Kidney (tissue), 14 donors: Measurements from ENCODE around the gene ECSIT. TPM values are rescaled to one million over a fixed set of nuclear protein-coding genes. Genes with fewer than 3 reads are reported as not detected.

ENCODE experiments used
- DNase-seq, 5 donors: peaks; one replicate each; pipeline ENCODE4 v3.0.0-alpha.2; 2013 to 2020
- FAIRE-seq: peaks from 2 replicates; lab custom pipeline; 2012; peaks lifted over from hg19 to GRCh38; lab: Jason Lieb, UNC
- H3K27ac ChIP-seq, 2 donors: one replicate each; pipeline ENCODE4 v1.7.0; 2013; ENCODE audit warnings: low read depth in 2 of 2, low read length in 2 of 2, inconsistent platforms in 1 of 2
- H3K27me3 ChIP-seq: one replicate; pipeline ENCODE4 v1.7.1; 2013; ENCODE audit warnings: low read length, inconsistent platforms; ENCODE audit not compliant: control insufficient read depth, insufficient read depth
- H3K36me3 ChIP-seq, 3 donors: one replicate each; pipeline versions ENCODE4 v1.7.0 to v1.7.1; 2013; ENCODE audit warnings: low read length in 3 of 3, control low read depth in 1 of 3, inconsistent platforms in 1 of 3; ENCODE audit not compliant: insufficient read depth in 3 of 3, control insufficient read depth in 2 of 3
- H3K4me1 ChIP-seq, 3 donors: one replicate each; pipeline versions ENCODE4 v1.7.0 to v1.7.1; 2013; ENCODE audit warnings: low read length in 3 of 3, inconsistent platforms in 1 of 3, low read depth in 1 of 3; ENCODE audit not compliant: control insufficient read depth in 2 of 3, insufficient read depth in 2 of 3
- H3K4me3 ChIP-seq, 3 donors: one replicate each; pipeline versions ENCODE4 v1.7.0 to v1.8.1; 2013; ENCODE audit warnings: low read length in 3 of 3, control low read depth in 1 of 3, inconsistent platforms in 1 of 3
- H3K9ac ChIP-seq, 3 donors: one replicate each; pipeline versions ENCODE4 v1.7.0 to v1.7.1; 2013; ENCODE audit warnings: low read length in 3 of 3, control low read depth in 1 of 3, inconsistent platforms in 1 of 3
- H3K9me3 ChIP-seq, 3 donors: one replicate each; pipeline versions ENCODE4 v1.7.0 to v1.7.1; 2013; ENCODE audit warnings: low read length in 3 of 3, control low read depth in 1 of 3, inconsistent platforms in 1 of 3; ENCODE audit not compliant: control insufficient read depth in 2 of 3, insufficient read depth in 1 of 3
- intact Hi-C: fragments of 100-400 bp; cut with DNase I; formaldehyde crosslinking; loops from one replicate; pipeline ENCODE4 v1.11.1; 2022
- polyA plus RNA-seq: library from polyadenylated mRNA; stranded (reverse); fragments of 350-450 nt; fragmentation: Illumina TruSeq; extraction: RNeasy Lipid Tissue Mini Kit (QIAGEN cat#74804); gene quantifications from one replicate; pipeline ENCODE4 v1.2.3, GENCODE V29; 2014; ENCODE audit warnings: low read depth, low replicate concordance; ENCODE audit not compliant: insufficient read depth
- total RNA-seq: library from RNA; stranded (reverse); fragmentation: NEBNext Ultra II Directional; extraction: Animal tissue kit (Norgen Biotek cat#: 25700); gene quantifications from one replicate; pipeline ENCODE4 v1.2.1, GENCODE V29; 2021
- TF ChIP-seq, protein P1 (sequence below): IDR thresholded peaks from 3 replicates; pipeline ENCODE4 v1.5.1; 2012; ENCODE audit warnings: mild to moderate bottlenecking, moderate library complexity, borderline replicate concordance; ENCODE audit not compliant: insufficient read depth; ENCODE audit errors: extremely low read depth
- donor health status: control.
- donor health status: control.
- donor health status: control.
- donor health status: control.
- donor health status: control.
- donor health status: DM: yes; HTN: yes; CAD: no.
- donor health status: Normal renal cell carcinoma (clear cell type).

The ECSIT gene
- total and polyA plus RNA-seq, 2 donors from 2014 or later: 33.8 to 83.4 TPM

- Histone ChIP-seq H3K9ac (no peak overlapping the region), H3K9me3 (no peaks in the 10 kb centered on the region), H3K4me3 (no peak overlapping the region), H3K27me3 (peaks cover 11% of the 10 kb centered on the region), H3K4me1 (peaks cover 0 to 6% (median 0%) of the 10 kb centered on the region in 3 donors), H3K27ac (no peak overlapping the region), H3K36me3 (no peaks in the 10 kb centered on the region)
- intact Hi-C loops: loop anchor here (10.0 kb wide), 1 partner anchor 449 kb away; no protein-coding TSS in a partner anchor
- DNase-seq (no peak), FAIRE-seq (no peak)
- TF ChIP-seq, protein P1, sequence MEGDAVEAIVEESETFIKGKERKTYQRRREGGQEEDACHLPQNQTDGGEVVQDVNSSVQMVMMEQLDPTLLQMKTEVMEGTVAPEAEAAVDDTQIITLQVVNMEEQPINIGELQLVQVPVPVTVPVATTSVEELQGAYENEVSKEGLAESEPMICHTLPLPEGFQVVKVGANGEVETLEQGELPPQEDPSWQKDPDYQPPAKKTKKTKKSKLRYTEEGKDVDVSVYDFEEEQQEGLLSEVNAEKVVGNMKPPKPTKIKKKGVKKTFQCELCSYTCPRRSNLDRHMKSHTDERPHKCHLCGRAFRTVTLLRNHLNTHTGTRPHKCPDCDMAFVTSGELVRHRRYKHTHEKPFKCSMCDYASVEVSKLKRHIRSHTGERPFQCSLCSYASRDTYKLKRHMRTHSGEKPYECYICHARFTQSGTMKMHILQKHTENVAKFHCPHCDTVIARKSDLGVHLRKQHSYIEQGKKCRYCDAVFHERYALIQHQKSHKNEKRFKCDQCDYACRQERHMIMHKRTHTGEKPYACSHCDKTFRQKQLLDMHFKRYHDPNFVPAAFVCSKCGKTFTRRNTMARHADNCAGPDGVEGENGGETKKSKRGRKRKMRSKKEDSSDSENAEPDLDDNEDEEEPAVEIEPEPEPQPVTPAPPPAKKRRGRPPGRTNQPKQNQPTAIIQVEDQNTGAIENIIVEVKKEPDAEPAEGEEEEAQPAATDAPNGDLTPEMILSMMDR: no peak
Measured at GRCh38 chr19:11483366-11484111, 45.4 kb downstream of the ECSIT start.

- H3K4me3 ChIP-seq: no peak overlapping the region
- TF ChIP-seq, protein P1: peak; percentile 78
- intact Hi-C loops: loop anchor here (10.0 kb wide), 1 partner anchor 448 kb away; no protein-coding TSS in a partner anchor
- no peaks in the 10 kb centered on the region for H3K9me3 ChIP-seq
- H3K36me3 ChIP-seq: no peaks in the 10 kb centered on the region
- DNase-seq (peak; percentile 74 to 95 (median 89)), FAIRE-seq (no peak)
- H3K4me1 ChIP-seq: peaks cover 0 to 6% (median 0%) of the 10 kb centered on the region in 3 donors
- peaks cover 11% of the 10 kb centered on the region for H3K27me3 ChIP-seq
- H3K27ac ChIP-seq: no peak overlapping the region
- no peak overlapping the region for H3K9ac ChIP-seq
Measured at GRCh38 chr19:11482384-11483050, 46.4 kb downstream of the ECSIT start.

DNA sequence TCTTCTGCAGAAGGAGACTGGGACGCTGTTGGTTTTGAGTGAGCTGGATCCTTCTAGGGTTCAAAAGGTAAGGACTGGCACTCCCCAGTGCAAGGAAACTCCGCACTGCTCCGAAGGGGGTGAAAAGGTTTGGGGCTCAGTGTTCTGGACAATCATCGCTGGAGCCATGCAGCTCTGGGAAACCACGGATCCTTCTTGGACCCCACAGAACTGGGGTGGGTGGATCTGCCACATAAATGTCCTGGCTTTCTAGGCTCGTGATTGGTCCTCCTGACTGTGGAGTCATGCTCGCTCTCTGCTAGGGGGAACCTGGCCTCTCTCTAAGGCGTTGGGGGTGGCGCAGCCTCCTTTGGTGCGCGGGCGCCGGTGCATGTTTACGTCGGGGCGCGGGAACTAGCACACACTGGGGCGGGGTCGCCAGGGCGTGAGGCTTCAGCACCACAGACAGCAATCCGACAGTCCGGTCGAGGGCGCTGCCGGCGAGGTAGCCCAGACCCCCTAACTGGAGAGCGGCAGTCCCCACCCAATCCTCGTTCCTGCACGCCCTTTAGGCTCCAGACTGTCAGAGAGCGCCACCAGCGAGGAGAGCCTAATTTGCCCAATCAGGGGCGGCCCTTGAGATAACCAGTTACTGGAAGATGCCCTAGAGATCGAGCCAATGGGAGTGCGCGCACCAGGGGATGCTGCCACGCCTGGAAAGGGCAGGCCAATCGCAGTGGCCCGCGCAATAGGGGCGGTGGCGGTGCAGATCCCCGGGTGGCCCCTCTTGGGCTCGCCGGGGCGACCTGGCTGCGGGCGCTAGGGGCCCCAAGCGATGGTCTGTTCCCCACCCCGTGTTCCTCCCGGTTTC lies 47.2 kb downstream of the ECSIT start:
- DNase-seq (peak; percentile 73 to 93 (median 82)), FAIRE-seq (no peak)
- Histone ChIP-seq H3K4me3 (no peak overlapping the region), H3K9ac (no peak overlapping the region), H3K36me3 (no peaks in the 10 kb centered on the region), H3K27ac (no peak overlapping the region), H3K9me3 (no peaks in the 10 kb centered on the region), H3K27me3 (peaks cover 11% of the 10 kb centered on the region), H3K4me1 (peaks cover 0 to 6% (median 0%) of the 10 kb centered on the region in 3 donors)
- intact Hi-C loops: loop anchor here (10.0 kb wide), 1 partner anchor 447 kb away; no protein-coding TSS in a partner anchor
- TF ChIP-seq, protein P1: no peak
